HG03439 (cell line): Measurements from ENCODE around the gene SLCO1A2.
"Not testable (repeated sequence)": the region's sequence is repeated elsewhere in the genome, so short reads cannot be mapped to it uniquely, and the experiment has no call there.

Source experiments
- ATAC-seq: cut with Tn5 transposase; IDR thresholded peaks from one replicate; pipeline ENCODE4 v1.9.1; 2021; ENCODE audit warnings: mild to moderate bottlenecking, moderate library complexity; ENCODE audit not compliant: unreplicated experiment

Gene SLCO1A2

GRCh38 chr12:21334771-21335325, at the start of gene SLCO1A2:
TSS of gene SLCO1A2 (minus strand) at chr12:21334917. CDS start at chr12:21334647, 270 bp downstream.
- no peak for ATAC-seq

GRCh38 chr12:21384261-21384660, 49.5 kb upstream of the SLCO1A2 start:
- no peak for ATAC-seq

GRCh38 chr12:21381320-21381719, 46.6 kb upstream of the SLCO1A2 start:
- not testable (repeated sequence) for ATAC-seq

- no peak for ATAC-seq
Measured at GRCh38 chr12:21379218-21379617, 44.5 kb upstream of the SLCO1A2 start.

GRCh38 chr12:21372602-21373001, 37.9 kb upstream of the SLCO1A2 start, which contains the start of gene IAPP:
TSS of gene IAPP (plus strand) at chr12:21372902. CDS start at chr12:21373352, 450 bp downstream.
- ATAC-seq: no peak

- ATAC-seq: no peak
Measured at GRCh38 chr12:21370845-21371449, 36.2 kb upstream of the SLCO1A2 start.

- ATAC-seq: no peak
Measured at GRCh38 chr12:21369141-21369980, 34.6 kb upstream of the SLCO1A2 start.

- ATAC-seq: not testable (repeated sequence)
Measured at GRCh38 chr12:21360632-21361031, 25.9 kb upstream of the SLCO1A2 start.

- ATAC-seq: no peak
Measured at GRCh38 chr12:21354641-21355040, 19.9 kb upstream of the SLCO1A2 start.

GRCh38 chr12:21353948-21354347, 19.2 kb upstream of the SLCO1A2 start:
- ATAC-seq: no peak

GRCh38 chr12:21353487-21353886, 18.8 kb upstream of the SLCO1A2 start:
- no peak for ATAC-seq

GRCh38 chr12:21350975-21351374, 16.3 kb upstream of the SLCO1A2 start:
- ATAC-seq: no peak

GRCh38 chr12:21346542-21347205, 12.0 kb upstream of the SLCO1A2 start:
- ATAC-seq: no peak

GRCh38 chr12:21343636-21344035, 8.9 kb upstream of the SLCO1A2 start:
- ATAC-seq: no peak

GRCh38 chr12:21341769-21342168, 7.1 kb upstream of the SLCO1A2 start:
- no peak for ATAC-seq

- no peak for ATAC-seq
Measured at GRCh38 chr12:21340403-21340802, 5.7 kb upstream of the SLCO1A2 start.

- no peak for ATAC-seq
Measured at GRCh38 chr12:21339921-21340320, 5.2 kb upstream of the SLCO1A2 start.

- ATAC-seq: no peak
Measured at GRCh38 chr12:21337959-21338744, 3.4 kb upstream of the SLCO1A2 start.

- no peak for ATAC-seq
Measured at GRCh38 chr12:21337453-21337852, 2.7 kb upstream of the SLCO1A2 start.

GRCh38 chr12:21336656-21337055, 1.9 kb upstream of the SLCO1A2 start:
- no peak for ATAC-seq
